HUES48 (cell line): ENCODE results near the gene SNAPIN.
A peak's percentile ranks its signal among the peaks of the same experiment; 100 is the strongest.

ENCODE experiments used
- H3K27ac ChIP-seq: one replicate; pipeline ENCODE4 v1.7.0; 2013; ENCODE audit warnings: low read depth, low read length, inconsistent platforms
- H3K27me3 ChIP-seq: 2 replicates; pipeline ENCODE4 v1.6.1; 2013; ENCODE audit warnings: mild to moderate bottlenecking, low read length; ENCODE audit not compliant: control insufficient read depth, insufficient read depth
- H3K36me3 ChIP-seq: 2 replicates; pipeline ENCODE4 v1.6.1; 2013; ENCODE audit warnings: low read length; ENCODE audit not compliant: control insufficient read depth, insufficient read depth
- H3K4me1 ChIP-seq: 2 replicates; pipeline ENCODE4 v1.6.1; 2013; ENCODE audit warnings: mild to moderate bottlenecking, low read length; ENCODE audit not compliant: control insufficient read depth, insufficient read depth
- H3K4me3 ChIP-seq: 2 replicates; pipeline ENCODE4 v1.5.1; 2013; ENCODE audit warnings: mild to moderate bottlenecking, low read depth, low read length
- H3K9ac ChIP-seq: 2 replicates; pipeline ENCODE4 v1.6.1; 2013; ENCODE audit warnings: mild to moderate bottlenecking, low read depth, low read length, moderate library complexity
- H3K9me3 ChIP-seq: 2 replicates; pipeline ENCODE4 v1.6.1; 2013; ENCODE audit warnings: low read length; ENCODE audit not compliant: control insufficient read depth, insufficient read depth

SNAPIN gene

DNA sequence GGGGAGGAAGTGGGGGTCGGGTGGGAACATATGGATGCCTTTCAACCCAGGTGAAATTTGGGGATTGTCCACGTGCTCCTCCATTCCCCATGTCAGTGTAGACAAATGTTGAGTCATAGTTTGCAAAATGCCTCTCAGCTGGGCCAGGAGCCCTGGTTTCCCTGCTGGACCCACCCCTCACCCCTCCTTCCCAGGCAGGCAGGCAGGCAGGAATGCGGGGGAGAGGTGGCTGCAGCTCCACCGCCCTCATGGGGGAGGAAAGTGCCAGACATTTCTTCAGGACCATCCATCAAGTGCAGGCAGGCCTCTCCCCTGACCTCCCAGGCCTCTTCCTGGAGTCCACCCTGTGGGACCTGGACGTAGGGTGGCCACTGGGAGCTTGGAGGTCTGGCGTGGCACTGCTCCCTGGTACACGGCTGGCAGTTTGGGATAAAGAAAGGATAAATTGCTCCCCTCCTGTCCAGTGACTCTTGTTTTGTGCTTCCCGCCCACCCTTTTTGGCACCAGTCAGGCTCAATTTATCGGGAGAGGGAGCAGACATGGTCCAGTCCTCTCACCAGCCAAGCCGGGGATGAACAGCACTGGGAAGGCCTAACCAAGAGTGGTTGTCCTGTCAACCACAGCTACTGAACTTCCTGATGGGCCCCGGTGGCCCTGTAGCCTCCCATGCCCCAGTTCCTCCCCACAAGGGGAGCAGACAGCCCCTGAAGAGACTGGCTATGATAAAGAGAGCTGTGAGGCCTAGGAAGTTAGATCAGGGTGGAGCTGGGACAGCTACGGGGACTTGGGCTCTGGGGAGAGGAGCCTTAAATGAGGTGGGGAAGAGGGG is 38.9 kb downstream of the SNAPIN start:
- no peaks in the 10 kb centered on the region for H3K9me3 ChIP-seq
- no peak overlapping the region for H3K4me3 ChIP-seq
- H3K36me3 ChIP-seq: no peaks in the 10 kb centered on the region
- no peak overlapping the region for H3K9ac ChIP-seq
- H3K27me3 ChIP-seq: no peaks in the 10 kb centered on the region
- peaks cover 24% of the 10 kb centered on the region for H3K4me1 ChIP-seq
- H3K27ac ChIP-seq: peak overlapping the region; percentile 78

- no peaks in the 10 kb centered on the region for H3K9me3 ChIP-seq
- H3K9ac ChIP-seq: no peak overlapping the region
These were observed 39.8 kb downstream of the SNAPIN start for GRCh38 chr1:153698020-153698922.

DNA sequence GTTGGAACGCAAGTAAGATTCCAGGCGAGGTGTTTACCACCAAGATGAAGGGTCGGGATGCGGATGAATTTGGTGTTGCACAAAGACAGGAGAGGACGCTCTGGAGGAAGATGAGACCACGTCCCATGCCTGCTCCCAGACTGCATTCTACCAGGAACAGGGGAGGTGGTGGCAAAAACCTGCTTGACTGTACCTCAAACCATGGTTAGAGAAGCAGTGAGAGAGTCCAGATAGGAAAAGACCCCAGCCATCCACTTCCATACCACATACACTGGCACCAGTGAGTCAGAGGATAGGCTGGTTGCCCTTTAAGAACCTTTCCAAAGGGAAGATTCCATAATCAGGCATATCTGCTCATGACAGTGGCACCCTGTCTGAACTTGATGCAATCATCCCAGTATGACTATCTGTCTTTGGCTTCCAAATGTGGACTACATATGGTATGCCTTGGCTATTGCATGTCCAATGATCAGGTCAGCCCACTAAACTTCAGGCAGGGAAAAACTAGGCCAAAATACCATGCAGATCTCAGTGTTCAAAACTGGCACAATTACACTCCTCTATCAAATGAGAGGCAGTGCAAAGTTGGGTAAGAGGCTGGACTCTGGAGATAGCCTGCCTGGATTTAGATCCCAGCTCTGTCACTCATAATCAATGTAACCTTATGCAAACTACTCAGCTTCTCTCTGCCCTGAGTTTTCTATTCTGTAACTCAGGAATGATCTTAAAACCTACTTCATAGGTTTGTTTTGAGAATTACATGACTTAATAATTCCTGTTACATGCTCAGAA is 40.6 kb downstream of the SNAPIN start:
- no peaks in the 10 kb centered on the region for H3K36me3 ChIP-seq
- no peak overlapping the region for H3K4me3 ChIP-seq
- H3K27ac ChIP-seq: no peak overlapping the region
- peaks cover 24% of the 10 kb centered on the region for H3K4me1 ChIP-seq
- no peaks in the 10 kb centered on the region for H3K27me3 ChIP-seq
- no peaks in the 10 kb centered on the region for H3K9me3 ChIP-seq
- no peak overlapping the region for H3K9ac ChIP-seq

More at GRCh38 chr1:153698020-153698922, 39.8 kb downstream of the SNAPIN start:
- Histone ChIP-seq H3K27ac (peak overlapping the region; percentile 78), H3K36me3 (no peaks in the 10 kb centered on the region), H3K27me3 (no peaks in the 10 kb centered on the region), H3K4me1 (peaks cover 24% of the 10 kb centered on the region), H3K4me3 (peak overlapping the region; percentile 22; the same call in 1 of the 2 replicates)

- Histone ChIP-seq H3K4me1 (peaks cover 24% of the 10 kb centered on the region), H3K36me3 (no peaks in the 10 kb centered on the region), H3K4me3 (no peak overlapping the region), H3K9me3 (no peaks in the 10 kb centered on the region), H3K27me3 (no peaks in the 10 kb centered on the region), H3K9ac (no peak overlapping the region), H3K27ac (no peak overlapping the region)
These were observed 41.3 kb downstream of the SNAPIN start for GRCh38 chr1:153699768-153700167.

DNA sequence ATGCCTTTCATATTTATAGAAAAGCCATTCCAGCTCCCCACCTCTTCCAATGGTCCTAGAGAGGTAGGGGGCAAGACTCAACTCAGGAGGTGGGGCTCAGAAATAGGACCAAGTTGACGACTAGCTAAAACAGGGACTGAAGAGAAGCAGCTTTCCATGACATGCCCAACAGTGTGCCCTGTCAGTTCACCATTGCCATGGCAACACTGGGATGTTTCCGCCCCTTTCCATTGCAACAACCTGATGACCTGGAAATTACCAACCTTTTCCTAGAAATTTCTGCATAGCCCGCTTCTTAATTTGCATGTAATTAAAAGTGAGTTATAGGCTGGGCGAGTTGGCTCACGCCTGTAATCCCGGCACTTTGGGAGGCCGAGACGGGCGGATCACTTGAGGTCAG is 47.0 kb downstream of the SNAPIN start:
- no peaks in the 10 kb centered on the region for H3K27me3 ChIP-seq
- H3K4me1 ChIP-seq: no peaks in the 10 kb centered on the region
- H3K27ac ChIP-seq: no peak overlapping the region

DNA sequence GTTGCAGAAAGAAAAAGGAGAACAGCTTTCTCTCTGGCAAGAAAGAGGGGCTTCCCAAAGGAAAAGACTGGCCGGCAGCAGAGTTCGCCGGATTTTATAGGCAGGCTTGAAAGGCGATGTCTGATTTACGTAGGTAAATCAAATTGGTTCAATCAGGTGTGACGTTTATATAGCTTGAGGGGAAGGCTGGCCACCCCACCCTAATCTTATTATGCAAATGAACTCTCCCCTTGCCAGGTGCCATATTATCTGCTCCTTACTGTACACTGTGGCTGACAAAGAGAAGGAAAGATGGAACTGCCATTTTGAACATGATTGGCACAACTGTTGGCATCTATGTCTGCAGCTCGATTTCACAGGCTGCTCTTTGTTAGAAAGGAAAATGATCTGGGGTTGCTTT is 52.5 kb downstream of the SNAPIN start:
- Histone ChIP-seq H3K4me3 (no peak overlapping the region), H3K9me3 (no peaks in the 10 kb centered on the region), H3K4me1 (no peaks in the 10 kb centered on the region), H3K27me3 (no peaks in the 10 kb centered on the region), H3K27ac (no peak overlapping the region), H3K36me3 (no peaks in the 10 kb centered on the region), H3K9ac (no peak overlapping the region)

More for the DNA sequence above, 47.0 kb downstream of the SNAPIN start:
- H3K9me3 ChIP-seq: no peaks in the 10 kb centered on the region
- H3K36me3 ChIP-seq: no peaks in the 10 kb centered on the region
- no peak overlapping the region for H3K4me3 ChIP-seq
- H3K9ac ChIP-seq: no peak overlapping the region
